Endothelial cell of umbilical vein (primary cell): Measurements from ENCODE around the gene DEGS1.

ENCODE experiments used
- CTCF ChIP-seq, 2 donors: IDR thresholded peaks; 1 replicate in 1 of 2; 2 replicates in 1 of 2; pipeline ENCODE4 v1.5.1; 2011; ENCODE audit warnings: low read length in 2 of 2, mild to moderate bottlenecking in 2 of 2, moderate library complexity in 2 of 2, control low read depth in 1 of 2, inconsistent platforms in 1 of 2, low read depth in 1 of 2; ENCODE audit not compliant: insufficient read depth in 1 of 2; ENCODE audit errors: extremely low read depth in 1 of 2
- EZH2 ChIP-seq: IDR thresholded peaks from 2 replicates; pipeline ENCODE4 v1.6.1; 2012; ENCODE audit warnings: borderline replicate concordance, low read depth, mild to moderate bottlenecking, moderate library complexity, low read length, inconsistent platforms; ENCODE audit not compliant: severe bottlenecking
- FOS ChIP-seq: IDR thresholded peaks from 2 replicates; pipeline ENCODE4 v1.6.1; 2011; ENCODE audit warnings: mild to moderate bottlenecking, low read length, moderate library complexity, borderline replicate concordance; ENCODE audit not compliant: insufficient read depth
- JUN ChIP-seq: IDR thresholded peaks from 2 replicates; pipeline ENCODE4 v1.6.1; 2011; ENCODE audit warnings: borderline replicate concordance, low read depth; ENCODE audit not compliant: insufficient read length, insufficient read depth
- POLR2A ChIP-seq: IDR thresholded peaks from 2 replicates; pipeline ENCODE4 v1.6.1; 2012; ENCODE audit warnings: low read depth, mild to moderate bottlenecking, control low read depth, low read length
- POLR2AphosphoS5 ChIP-seq: IDR thresholded peaks from 2 replicates; pipeline ENCODE4 v1.6.1; 2012; ENCODE audit warnings: low read depth, mild to moderate bottlenecking, control low read depth, low read length, moderate library complexity; ENCODE audit not compliant: insufficient read depth

DNA sequence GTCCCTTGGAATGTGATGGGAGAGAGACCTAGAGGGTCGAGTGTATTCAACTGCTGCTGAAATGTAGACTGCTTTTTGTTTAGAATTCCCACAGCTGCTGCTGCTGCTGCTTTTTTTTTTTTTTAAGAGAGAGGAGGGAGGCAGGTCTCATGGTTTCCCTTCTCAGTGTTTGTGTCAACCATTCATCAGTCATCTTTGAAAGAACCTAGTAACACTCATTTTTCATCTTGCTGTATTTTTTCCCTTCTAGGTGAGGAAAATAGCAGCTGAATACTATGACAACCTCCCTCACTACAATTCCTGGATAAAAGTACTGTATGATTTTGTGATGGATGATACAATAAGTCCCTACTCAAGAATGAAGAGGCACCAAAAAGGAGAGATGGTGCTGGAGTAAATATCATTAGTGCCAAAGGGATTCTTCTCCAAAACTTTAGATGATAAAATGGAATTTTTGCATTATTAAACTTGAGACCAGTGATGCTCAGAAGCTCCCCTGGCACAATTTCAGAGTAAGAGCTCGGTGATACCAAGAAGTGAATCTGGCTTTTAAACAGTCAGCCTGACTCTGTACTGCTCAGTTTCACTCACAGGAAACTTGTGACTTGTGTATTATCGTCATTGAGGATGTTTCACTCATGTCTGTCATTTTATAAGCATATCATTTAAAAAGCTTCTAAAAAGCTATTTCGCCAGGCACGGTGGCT lies 9.2 kb downstream of the DEGS1 start:
- TF ChIP-seq POLR2AphosphoS5 (no peak), CTCF (IDR thresholded peaks at IDR 0.05; ENCODE audit: extremely low read depth in 1 of 2, insufficient read depth in 1 of 2, low read depth in 1 of 2, low read length in 2 of 2) (no peak), FOS (no peak), POLR2A (no peak), EZH2 (no peak), JUN (no peak)
